HG02870 (cell line): Measurements from ENCODE around the gene CAMK4.
"Not testable (repeated sequence)": the region's sequence is repeated elsewhere in the genome, so short reads cannot be mapped to it uniquely, and the experiment has no call there.

Experiments used
- ATAC-seq: cut with Tn5 transposase; IDR thresholded peaks from one replicate; pipeline ENCODE4 v1.9.1; 2021; ENCODE audit warnings: mild to moderate bottlenecking, moderate library complexity; ENCODE audit not compliant: unreplicated experiment

The CAMK4 gene

GRCh38 chr5:111308951-111309350 lies 84.8 kb downstream of the CAMK4 start:
- ATAC-seq, result no peak

- ATAC-seq, result no peak
These were observed 85.2 kb downstream of the CAMK4 start for GRCh38 chr5:111309384-111309783.

GRCh38 chr5:111310711-111311620 lies 86.8 kb downstream of the CAMK4 start:
- ATAC-seq, result no peak

GRCh38 chr5:111311666-111312065 lies 87.5 kb downstream of the CAMK4 start:
- ATAC-seq, result no peak

GRCh38 chr5:111313017-111313724 lies 89.0 kb downstream of the CAMK4 start:
- peak; percentile 84 for ATAC-seq

GRCh38 chr5:111320953-111321352 lies 96.8 kb downstream of the CAMK4 start:
- no peak for ATAC-seq

- no peak for ATAC-seq
These were observed 97.2 kb downstream of the CAMK4 start for GRCh38 chr5:111321376-111321775.

GRCh38 chr5:111326551-111326950 lies 102.4 kb downstream of the CAMK4 start:
- no peak for ATAC-seq

GRCh38 chr5:111337133-111337532 lies 112.9 kb downstream of the CAMK4 start:
- no peak for ATAC-seq

GRCh38 chr5:111337688-111338087 lies 113.5 kb downstream of the CAMK4 start:
- no peak for ATAC-seq

GRCh38 chr5:111345731-111346130 lies 121.5 kb downstream of the CAMK4 start:
- no peak for ATAC-seq

- ATAC-seq, result no peak
These were observed 122.8 kb downstream of the CAMK4 start for GRCh38 chr5:111347021-111347420.

GRCh38 chr5:111348661-111349329 lies 124.6 kb downstream of the CAMK4 start:
- ATAC-seq, result no peak

- ATAC-seq, result no peak
These were observed 125.2 kb downstream of the CAMK4 start for GRCh38 chr5:111349429-111349828.

- no peak for ATAC-seq
These were observed 128.9 kb downstream of the CAMK4 start for GRCh38 chr5:111353035-111353434.

- ATAC-seq, result not testable (repeated sequence)
These were observed 134.5 kb downstream of the CAMK4 start for GRCh38 chr5:111358726-111359125.

- no peak for ATAC-seq
These were observed 136.0 kb downstream of the CAMK4 start for GRCh38 chr5:111360173-111360572.

GRCh38 chr5:111364992-111365391 lies 140.8 kb downstream of the CAMK4 start:
- no peak for ATAC-seq

- no peak for ATAC-seq
These were observed 142.2 kb downstream of the CAMK4 start for GRCh38 chr5:111366388-111366787.

GRCh38 chr5:111367115-111367514 lies 142.9 kb downstream of the CAMK4 start:
- no peak for ATAC-seq

- ATAC-seq, result no peak
These were observed 148.6 kb downstream of the CAMK4 start for GRCh38 chr5:111372799-111373198.

- no peak for ATAC-seq
These were observed 150.2 kb downstream of the CAMK4 start for GRCh38 chr5:111374380-111374779.
